ENCODE data around the gene CDK5RAP3. TPM values are rescaled to one million over a fixed set of nuclear protein-coding genes. Genes with fewer than 3 reads are reported as not detected.
A peak's percentile ranks its signal among the peaks of the same experiment; 100 is the strongest.

The CDK5RAP3 gene
- total and polyA plus RNA-seq, 2 of the 13 experiments (the other 11 are each of a cell fraction or from before 2014, with no cell fraction given): 128 to 154 TPM

DNA sequence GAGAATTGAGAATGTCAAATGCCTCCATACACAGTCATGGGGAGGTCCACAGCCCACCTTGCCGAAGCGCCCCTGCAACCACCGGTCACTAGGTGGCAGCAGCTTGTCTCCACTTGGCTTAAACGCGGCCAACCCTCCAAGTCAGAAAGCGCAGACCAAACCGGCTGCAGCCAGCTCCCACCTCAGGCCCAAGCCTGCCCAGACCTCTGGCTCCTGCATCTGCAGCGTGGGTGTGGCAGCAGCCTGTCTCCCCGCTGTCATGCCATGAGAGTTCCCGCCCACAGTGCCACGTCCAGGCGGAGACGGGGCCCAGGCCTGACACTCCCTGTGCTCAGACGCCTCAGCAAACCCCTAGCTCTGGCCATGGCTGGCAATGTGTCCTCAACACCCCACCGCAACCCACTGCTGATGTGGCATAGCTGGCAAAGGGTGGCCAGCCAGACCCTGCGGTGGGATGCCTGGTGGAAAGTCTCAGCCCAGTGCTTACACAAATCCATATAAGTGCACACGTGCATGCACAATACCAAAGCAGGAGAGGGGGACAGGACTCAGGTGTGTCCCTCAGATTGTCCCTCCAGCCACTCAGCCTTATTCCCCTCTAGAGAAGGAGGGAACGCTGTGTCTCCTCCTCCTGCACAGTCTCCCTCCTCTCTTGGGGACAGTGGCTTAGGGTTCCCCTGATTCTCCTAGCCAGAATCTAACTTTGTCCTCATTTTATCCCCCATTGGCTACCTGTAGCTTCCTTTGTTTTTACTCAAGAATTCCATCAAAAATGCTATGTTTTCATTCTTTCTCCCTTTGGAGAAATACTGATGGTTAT lies 55.8 kb downstream of the CDK5RAP3 start (continued):
- TF ChIP-seq SMAD1 (CRISPR knock-in tag; IDR thresholded peaks at IDR 0.05; ENCODE audit: borderline replicate concordance, low read depth) (no peak; the same call in 1 of the 2 replicates), RAD21 (CRISPR knock-in tag; IDR thresholded peaks at IDR 0.05) (peak; percentile 97), JUND (CRISPR knock-in tag; IDR thresholded peaks at IDR 0.05) (no peak), SOX13 (IDR thresholded peaks at IDR 0.05) (no peak), SOX13 (CRISPR knock-in tag; conservative IDR thresholded peaks at IDR 0.05 in 1 of 2, IDR thresholded peaks at IDR 0.05 in 1 of 2) (0 out of 4 replicates have a peak, but pooled peaks of 1 of the 2 experiments have one; percentile 20), KAT2B (IDR thresholded peaks at IDR 0.05; ENCODE audit: borderline replicate concordance, low read depth, low read length) (no peak), ZBTB3 (CRISPR knock-in tag; IDR thresholded peaks at IDR 0.05; ENCODE audit: borderline replicate concordance, low read depth) (no peak), ZNF781 (CRISPR knock-in tag; IDR thresholded peaks at IDR 0.05; ENCODE audit: borderline replicate concordance, not compliant biosample characterization) (no peak), REL (CRISPR knock-in tag; conservative IDR thresholded peaks at IDR 0.05) (no peak), NR2F1 (CRISPR knock-in tag; IDR thresholded peaks at IDR 0.05) (no peak), SKI (IDR thresholded peaks at IDR 0.05; ENCODE audit: partially characterized antibody) (no peak), PPARG (CRISPR knock-in tag; conservative IDR thresholded peaks at IDR 0.05) (no peak), NFATC3 (CRISPR knock-in tag; IDR thresholded peaks at IDR 0.05) (no peak), ZNF263 (CRISPR knock-in tag; IDR thresholded peaks at IDR 0.05) (no peak), BORCS8-MEF2B (CRISPR knock-in tag; IDR thresholded peaks at IDR 0.05) (no peak), ARHGAP35 (CRISPR knock-in tag; IDR thresholded peaks at IDR 0.05; ENCODE audit: borderline replicate concordance) (no peak), AGO2 (optimal IDR thresholded peaks at IDR 0.05; ENCODE audit: low read depth, low read length) (no peak), ZNF30 (CRISPR knock-in tag; IDR thresholded peaks at IDR 0.05) (no peak), FOXM1 (CRISPR knock-in tag; IDR thresholded peaks at IDR 0.05) (no peak), EZH2 (conservative IDR thresholded peaks at IDR 0.05; ENCODE audit: low read depth, low read length) (no peak), POLR2AphosphoS2 (IDR thresholded peaks at IDR 0.05; ENCODE audit: low read depth, low read length) (no peak)
- TF ChIP-seq, protein P1, sequence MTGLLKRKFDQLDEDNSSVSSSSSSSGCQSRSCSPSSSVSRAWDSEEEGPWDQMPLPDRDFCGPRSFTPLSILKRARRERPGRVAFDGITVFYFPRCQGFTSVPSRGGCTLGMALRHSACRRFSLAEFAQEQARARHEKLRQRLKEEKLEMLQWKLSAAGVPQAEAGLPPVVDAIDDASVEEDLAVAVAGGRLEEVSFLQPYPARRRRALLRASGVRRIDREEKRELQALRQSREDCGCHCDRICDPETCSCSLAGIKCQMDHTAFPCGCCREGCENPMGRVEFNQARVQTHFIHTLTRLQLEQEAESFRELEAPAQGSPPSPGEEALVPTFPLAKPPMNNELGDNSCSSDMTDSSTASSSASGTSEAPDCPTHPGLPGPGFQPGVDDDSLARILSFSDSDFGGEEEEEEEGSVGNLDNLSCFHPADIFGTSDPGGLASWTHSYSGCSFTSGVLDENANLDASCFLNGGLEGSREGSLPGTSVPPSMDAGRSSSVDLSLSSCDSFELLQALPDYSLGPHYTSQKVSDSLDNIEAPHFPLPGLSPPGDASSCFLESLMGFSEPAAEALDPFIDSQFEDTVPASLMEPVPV (CRISPR knock-in tag; IDR thresholded peaks at IDR 0.05): no peak
- TF ChIP-seq, protein P2, sequence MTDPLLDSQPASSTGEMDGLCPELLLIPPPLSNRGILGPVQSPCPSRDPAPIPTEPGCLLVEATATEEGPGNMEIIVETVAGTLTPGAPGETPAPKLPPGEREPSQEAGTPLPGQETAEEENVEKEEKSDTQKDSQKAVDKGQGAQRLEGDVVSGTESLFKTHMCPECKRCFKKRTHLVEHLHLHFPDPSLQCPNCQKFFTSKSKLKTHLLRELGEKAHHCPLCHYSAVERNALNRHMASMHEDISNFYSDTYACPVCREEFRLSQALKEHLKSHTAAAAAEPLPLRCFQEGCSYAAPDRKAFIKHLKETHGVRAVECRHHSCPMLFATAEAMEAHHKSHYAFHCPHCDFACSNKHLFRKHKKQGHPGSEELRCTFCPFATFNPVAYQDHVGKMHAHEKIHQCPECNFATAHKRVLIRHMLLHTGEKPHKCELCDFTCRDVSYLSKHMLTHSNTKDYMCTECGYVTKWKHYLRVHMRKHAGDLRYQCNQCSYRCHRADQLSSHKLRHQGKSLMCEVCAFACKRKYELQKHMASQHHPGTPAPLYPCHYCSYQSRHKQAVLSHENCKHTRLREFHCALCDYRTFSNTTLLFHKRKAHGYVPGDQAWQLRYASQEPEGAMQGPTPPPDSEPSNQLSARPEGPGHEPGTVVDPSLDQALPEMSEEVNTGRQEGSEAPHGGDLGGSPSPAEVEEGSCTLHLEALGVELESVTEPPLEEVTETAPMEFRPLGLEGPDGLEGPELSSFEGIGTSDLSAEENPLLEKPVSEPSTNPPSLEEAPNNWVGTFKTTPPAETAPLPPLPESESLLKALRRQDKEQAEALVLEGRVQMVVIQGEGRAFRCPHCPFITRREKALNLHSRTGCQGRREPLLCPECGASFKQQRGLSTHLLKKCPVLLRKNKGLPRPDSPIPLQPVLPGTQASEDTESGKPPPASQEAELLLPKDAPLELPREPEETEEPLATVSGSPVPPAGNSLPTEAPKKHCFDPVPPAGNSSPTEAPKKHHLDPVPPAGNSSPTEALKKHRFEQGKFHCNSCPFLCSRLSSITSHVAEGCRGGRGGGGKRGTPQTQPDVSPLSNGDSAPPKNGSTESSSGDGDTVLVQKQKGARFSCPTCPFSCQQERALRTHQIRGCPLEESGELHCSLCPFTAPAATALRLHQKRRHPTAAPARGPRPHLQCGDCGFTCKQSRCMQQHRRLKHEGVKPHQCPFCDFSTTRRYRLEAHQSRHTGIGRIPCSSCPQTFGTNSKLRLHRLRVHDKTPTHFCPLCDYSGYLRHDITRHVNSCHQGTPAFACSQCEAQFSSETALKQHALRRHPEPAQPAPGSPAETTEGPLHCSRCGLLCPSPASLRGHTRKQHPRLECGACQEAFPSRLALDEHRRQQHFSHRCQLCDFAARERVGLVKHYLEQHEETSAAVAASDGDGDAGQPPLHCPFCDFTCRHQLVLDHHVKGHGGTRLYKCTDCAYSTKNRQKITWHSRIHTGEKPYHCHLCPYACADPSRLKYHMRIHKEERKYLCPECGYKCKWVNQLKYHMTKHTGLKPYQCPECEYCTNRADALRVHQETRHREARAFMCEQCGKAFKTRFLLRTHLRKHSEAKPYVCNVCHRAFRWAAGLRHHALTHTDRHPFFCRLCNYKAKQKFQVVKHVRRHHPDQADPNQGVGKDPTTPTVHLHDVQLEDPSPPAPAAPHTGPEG (CRISPR knock-in tag; IDR thresholded peaks at IDR 0.05): no peak
